Activated CD4-positive, alpha-beta T cell treated with anti-CD3 and anti-CD28 coated beads, Interleukin-2, amount 10 ng/mL, durations not matched to agents 7 days and 5 days (primary cell): ENCODE data around the gene RARS1. TPM values are rescaled to one million over a fixed set of nuclear protein-coding genes. Genes with fewer than 3 reads are reported as not detected.

Experiments used
- CTCF ChIA-PET: fragments of 350-600 bp; sonication (Branson Sonifier 250); formaldehyde crosslinking; loops from one replicate; lab custom pipeline; 2021; ENCODE audit warnings: antibody characterized with exemption; lab: Charles Lee
- POLR2A ChIA-PET: fragments of 350-600 bp; sonication (Branson Sonifier 250); formaldehyde crosslinking; loops from one replicate; lab custom pipeline; 2021; ENCODE audit warnings: antibody characterized with exemption; lab: Charles Lee
- DNase-seq: peaks from one replicate; pipeline ENCODE4 v3.0.0-alpha.2; 2020
- H3K27ac Mint-ChIP-seq: one replicate; pipeline ENCODE4 v1.8.0; 2021; ENCODE audit warnings: mild to moderate bottlenecking, moderate library complexity, mixed read lengths
- H3K27me3 Mint-ChIP-seq: one replicate; pipeline ENCODE4 v1.8.0; 2021; ENCODE audit warnings: mixed read lengths
- H3K36me3 Mint-ChIP-seq: one replicate; pipeline ENCODE4 v1.8.0; 2021; ENCODE audit warnings: low read depth, mixed read lengths
- H3K4me1 Mint-ChIP-seq: one replicate; pipeline ENCODE4 v1.8.0; 2021; ENCODE audit warnings: mixed read lengths
- H3K4me3 Mint-ChIP-seq: one replicate; pipeline ENCODE4 v1.8.0; 2021; ENCODE audit warnings: mild to moderate bottlenecking, moderate library complexity, mixed read lengths
- H3K9me3 Mint-ChIP-seq: one replicate; pipeline ENCODE4 v1.8.0; 2021; ENCODE audit warnings: mixed read lengths
- total RNA-seq, 2 experiments: library from RNA; stranded (reverse); gene quantifications; one replicate each; pipeline ENCODE4 v1.2.3, GENCODE V29; 2021

The RARS1 gene
- 10 to 100 TPM; 68.2 to 70.5 TPM for total RNA-seq

GRCh38 chr5:168486136-168486879, at the start of gene RARS1:
RARS1 (plus strand) TSS chr5:168486471; CDS start chr5:168486499, 28 bp downstream.
- H3K4me1 Mint-ChIP-seq = peaks cover 45% of the 10 kb centered on the region
- ChIA-PET CTCF (interaction anchor here (1.0 to 1.3 kb wide), 3 partner anchors 9 to 18 kb away, joined by 3 to 7 read pairs (median 3); no protein-coding TSS in a partner anchor), POLR2A (interaction anchor here (0.6 kb wide), 1 partner anchor 237 kb away, joined by 5 read pairs; no protein-coding TSS in a partner anchor)
- peak within 1 kb of the TSS; percentile 94 for H3K27ac Mint-ChIP-seq
- DNase-seq = peak; percentile 91
- H3K9me3 Mint-ChIP-seq = no peaks in the 10 kb centered on the region
- H3K27me3 Mint-ChIP-seq = no peaks in the 10 kb centered on the region
- H3K36me3 Mint-ChIP-seq = peaks cover 20% of the 10 kb centered on the region
- H3K4me3 Mint-ChIP-seq = peak within 1 kb of the TSS; percentile 97

DNA sequence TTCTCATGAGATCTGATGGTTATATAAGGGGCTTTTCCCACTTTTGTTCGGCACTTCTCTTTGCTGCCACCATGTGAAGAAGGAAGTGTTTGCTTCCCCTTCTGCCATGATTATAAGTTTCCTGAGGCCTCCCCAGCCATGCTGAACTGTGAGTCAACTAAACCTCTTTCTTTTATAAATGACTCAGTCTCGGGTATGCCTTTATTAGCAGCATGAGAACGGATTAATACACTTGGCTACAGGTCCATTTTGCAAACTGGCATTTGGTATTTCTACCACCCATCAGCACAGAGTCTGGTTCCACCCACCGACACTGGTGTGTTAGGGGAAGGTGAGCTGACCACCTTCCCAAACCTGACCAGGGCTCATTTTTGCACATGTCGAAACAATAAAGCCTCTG, 47.9 kb upstream of the RARS1 start:
- H3K4me1 Mint-ChIP-seq = no peaks in the 10 kb centered on the region
- H3K27me3 Mint-ChIP-seq = no peaks in the 10 kb centered on the region

GRCh38 chr5:168443533-168443932, 42.7 kb upstream of the RARS1 start:
- no peak overlapping the region for H3K4me3 Mint-ChIP-seq
- ChIA-PET CTCF (no interaction called here), POLR2A (no interaction called here)
- H3K9me3 Mint-ChIP-seq = no peaks in the 10 kb centered on the region
- no peaks in the 10 kb centered on the region for H3K4me1 Mint-ChIP-seq
- DNase-seq = no peak
- H3K36me3 Mint-ChIP-seq = no peaks in the 10 kb centered on the region
- H3K27me3 Mint-ChIP-seq = peaks cover 7% of the 10 kb centered on the region
- no peak overlapping the region for H3K27ac Mint-ChIP-seq

More for the DNA sequence above, 47.9 kb upstream of the RARS1 start:
- no peak overlapping the region for H3K4me3 Mint-ChIP-seq
- H3K36me3 Mint-ChIP-seq = no peaks in the 10 kb centered on the region
- POLR2A ChIA-PET = no interaction called here
- DNase-seq = no peak
- H3K9me3 Mint-ChIP-seq = no peaks in the 10 kb centered on the region
- CTCF ChIA-PET = no interaction called here
- H3K27ac Mint-ChIP-seq = no peak overlapping the region

GRCh38 chr5:168443950-168444700, 42.1 kb upstream of the RARS1 start:
- H3K9me3 Mint-ChIP-seq = no peaks in the 10 kb centered on the region
- H3K4me1 Mint-ChIP-seq = no peaks in the 10 kb centered on the region
- POLR2A ChIA-PET = no interaction called here
- CTCF ChIA-PET = no interaction called here
- H3K27ac Mint-ChIP-seq = no peak overlapping the region
- no peaks in the 10 kb centered on the region for H3K36me3 Mint-ChIP-seq
- no peak for DNase-seq
- peaks cover 7% of the 10 kb centered on the region for H3K27me3 Mint-ChIP-seq
- H3K4me3 Mint-ChIP-seq = no peak overlapping the region

DNA sequence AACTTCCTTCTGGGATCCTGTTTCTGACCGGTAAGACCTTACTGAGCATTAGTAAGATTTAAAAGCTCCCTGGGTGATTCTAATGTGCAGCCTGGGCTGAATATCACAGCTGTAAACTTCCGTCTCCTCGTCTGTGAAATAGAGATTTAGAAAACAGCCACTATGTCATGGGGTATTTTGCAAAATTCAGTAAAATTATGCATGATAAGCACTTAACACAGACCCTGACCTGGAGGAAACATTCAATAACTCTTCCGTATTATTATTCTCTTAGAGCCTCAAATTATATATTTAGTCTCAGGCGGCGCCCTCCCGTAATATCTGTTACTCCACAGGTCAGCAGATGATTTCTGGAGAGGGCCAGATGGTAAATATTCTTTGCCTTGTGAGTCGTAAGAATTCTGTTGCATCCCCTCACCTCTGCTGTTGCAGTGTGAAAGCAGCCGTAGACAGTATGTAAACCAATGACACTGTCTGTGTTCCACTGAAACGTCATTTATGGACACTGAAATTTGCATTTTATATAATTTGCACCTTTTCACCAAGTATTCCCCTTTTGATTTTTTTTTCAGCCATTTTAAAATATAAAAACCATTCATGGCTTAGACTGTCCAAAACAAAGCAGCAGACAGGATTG, 39.2 kb upstream of the RARS1 start:
- no peak for DNase-seq
- peaks cover 7% of the 10 kb centered on the region for H3K27me3 Mint-ChIP-seq
- H3K27ac Mint-ChIP-seq = no peak overlapping the region
- ChIA-PET CTCF (no interaction called here), POLR2A (no interaction called here)
- no peaks in the 10 kb centered on the region for H3K9me3 Mint-ChIP-seq
- H3K4me3 Mint-ChIP-seq = no peak overlapping the region
- H3K36me3 Mint-ChIP-seq = no peaks in the 10 kb centered on the region
- H3K4me1 Mint-ChIP-seq = no peaks in the 10 kb centered on the region

- CTCF ChIA-PET = no interaction called here
- no peaks in the 10 kb centered on the region for H3K36me3 Mint-ChIP-seq
- no peaks in the 10 kb centered on the region for H3K4me1 Mint-ChIP-seq
Observed at GRCh38 chr5:168447808-168448207, 38.5 kb upstream of the RARS1 start.

GRCh38 chr5:168449166-168449565, 37.1 kb upstream of the RARS1 start:
- no peaks in the 10 kb centered on the region for H3K36me3 Mint-ChIP-seq
- CTCF ChIA-PET = no interaction called here
- H3K4me1 Mint-ChIP-seq = no peaks in the 10 kb centered on the region

More at GRCh38 chr5:168447808-168448207, 38.5 kb upstream of the RARS1 start:
- no peaks in the 10 kb centered on the region for H3K9me3 Mint-ChIP-seq
- POLR2A ChIA-PET = no interaction called here
- no peak for DNase-seq
- H3K4me3 Mint-ChIP-seq = no peak overlapping the region
- no peak overlapping the region for H3K27ac Mint-ChIP-seq
- H3K27me3 Mint-ChIP-seq = peaks cover 7% of the 10 kb centered on the region

GRCh38 chr5:168451565-168451964, 34.7 kb upstream of the RARS1 start:
- POLR2A ChIA-PET = no interaction called here
- H3K27me3 Mint-ChIP-seq = peaks cover 6% of the 10 kb centered on the region
- H3K27ac Mint-ChIP-seq = no peak overlapping the region
- DNase-seq = no peak
- no peaks in the 10 kb centered on the region for H3K4me1 Mint-ChIP-seq
- CTCF ChIA-PET = no interaction called here
- no peaks in the 10 kb centered on the region for H3K9me3 Mint-ChIP-seq
- no peak overlapping the region for H3K4me3 Mint-ChIP-seq
- H3K36me3 Mint-ChIP-seq = no peaks in the 10 kb centered on the region

More at GRCh38 chr5:168449166-168449565, 37.1 kb upstream of the RARS1 start:
- POLR2A ChIA-PET = no interaction called here
- Mint-ChIP-seq H3K27ac (no peak overlapping the region), H3K9me3 (no peaks in the 10 kb centered on the region), H3K27me3 (peaks cover 7% of the 10 kb centered on the region), H3K4me3 (no peak overlapping the region)
- no peak for DNase-seq

DNA sequence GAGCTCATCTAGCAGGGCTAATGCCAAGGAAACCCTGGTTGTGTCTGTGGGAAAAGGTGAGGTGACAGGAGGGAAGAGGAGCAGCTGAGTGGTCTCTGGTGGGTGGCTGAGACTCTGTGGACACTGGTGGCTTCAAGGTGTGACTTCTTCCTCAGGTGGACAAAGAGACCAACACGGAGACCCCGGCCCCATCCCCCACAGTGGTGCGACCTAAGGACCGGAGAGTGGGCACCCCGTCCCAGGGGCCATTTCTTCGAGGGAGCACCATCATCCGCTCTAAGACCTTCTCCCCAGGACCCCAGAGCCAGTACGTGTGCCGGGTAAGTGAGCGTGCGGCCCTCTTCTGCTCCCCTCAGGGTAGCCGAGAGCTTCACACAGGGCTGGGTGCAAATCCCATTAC, 31.1 kb upstream of the RARS1 start:
- ChIA-PET POLR2A (no interaction called here), CTCF (no interaction called here)
- H3K27me3 Mint-ChIP-seq = no peaks in the 10 kb centered on the region
- no peaks in the 10 kb centered on the region for H3K9me3 Mint-ChIP-seq
- no peak overlapping the region for H3K27ac Mint-ChIP-seq
- no peak for DNase-seq
- no peaks in the 10 kb centered on the region for H3K36me3 Mint-ChIP-seq
- H3K4me3 Mint-ChIP-seq = no peak overlapping the region
- no peaks in the 10 kb centered on the region for H3K4me1 Mint-ChIP-seq

GRCh38 chr5:168457542-168457941, 28.7 kb upstream of the RARS1 start:
- H3K4me3 Mint-ChIP-seq = no peak overlapping the region
- CTCF ChIA-PET = interaction anchor here (0.7 kb wide), 1 partner anchor 17 kb away, joined by 3 read pairs; no protein-coding TSS in a partner anchor
- POLR2A ChIA-PET = no interaction called here
- no peak for DNase-seq
- no peaks in the 10 kb centered on the region for H3K36me3 Mint-ChIP-seq
- H3K9me3 Mint-ChIP-seq = no peaks in the 10 kb centered on the region
- H3K4me1 Mint-ChIP-seq = no peaks in the 10 kb centered on the region
- H3K27ac Mint-ChIP-seq = no peak overlapping the region
- no peaks in the 10 kb centered on the region for H3K27me3 Mint-ChIP-seq

GRCh38 chr5:168460606-168461005, 25.7 kb upstream of the RARS1 start:
- peaks cover 4% of the 10 kb centered on the region for H3K4me1 Mint-ChIP-seq
- no peak overlapping the region for H3K4me3 Mint-ChIP-seq
- no peak overlapping the region for H3K27ac Mint-ChIP-seq
- H3K9me3 Mint-ChIP-seq = no peaks in the 10 kb centered on the region
- no peak for DNase-seq
- no peaks in the 10 kb centered on the region for H3K27me3 Mint-ChIP-seq
- no peaks in the 10 kb centered on the region for H3K36me3 Mint-ChIP-seq
- CTCF ChIA-PET = no interaction called here
- POLR2A ChIA-PET = no interaction called here

DNA sequence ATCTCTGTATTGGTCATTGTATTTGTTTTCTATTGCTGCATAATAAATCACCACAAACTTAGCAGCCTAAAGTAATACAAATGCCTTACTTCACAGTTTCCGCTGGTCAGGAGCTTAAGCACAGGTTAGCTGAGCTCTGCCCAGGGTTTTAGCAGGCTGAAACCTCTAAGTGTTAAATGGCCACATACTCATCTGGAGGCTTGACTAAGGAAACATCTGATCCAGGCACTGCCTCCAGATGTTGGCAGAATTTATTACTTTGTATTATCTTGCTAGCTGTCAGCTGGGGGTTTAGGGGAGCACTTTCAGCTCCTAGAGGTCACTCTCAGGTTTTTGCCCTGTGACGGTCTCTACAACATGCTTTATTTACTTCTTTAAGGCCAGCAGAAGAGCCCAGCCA, 23.2 kb upstream of the RARS1 start:
- Mint-ChIP-seq H3K4me3 (no peak overlapping the region), H3K36me3 (no peaks in the 10 kb centered on the region), H3K9me3 (no peaks in the 10 kb centered on the region), H3K27ac (no peak overlapping the region), H3K27me3 (no peaks in the 10 kb centered on the region), H3K4me1 (peaks cover 4% of the 10 kb centered on the region)
- DNase-seq = no peak
- CTCF ChIA-PET = no interaction called here
- POLR2A ChIA-PET = no interaction called here

GRCh38 chr5:168464214-168464613, 22.1 kb upstream of the RARS1 start:
- ChIA-PET CTCF (no interaction called here), POLR2A (no interaction called here)
- no peak for DNase-seq
- H3K27ac Mint-ChIP-seq = no peak overlapping the region
- no peaks in the 10 kb centered on the region for H3K36me3 Mint-ChIP-seq
- H3K9me3 Mint-ChIP-seq = no peaks in the 10 kb centered on the region
- H3K27me3 Mint-ChIP-seq = no peaks in the 10 kb centered on the region
- peaks cover 4% of the 10 kb centered on the region for H3K4me1 Mint-ChIP-seq
- H3K4me3 Mint-ChIP-seq = no peak overlapping the region
